Smooth muscle cell (in vitro differentiated cells): Measurements from ENCODE around the gene CBLC. TPM values are rescaled to one million over a fixed set of nuclear protein-coding genes. Genes with fewer than 3 reads are reported as not detected.
A peak's percentile ranks its signal among the peaks of the same experiment; 100 is the strongest.

Source experiments
- DNase-seq: peaks from one replicate; lab custom pipeline; 2025; ENCODE audit not compliant: unreplicated experiment; lab: John Stamatoyannopoulos, UW
- H2AFZ ChIP-seq: fragments of 200-600 bp; sonication (generic); 2 replicates; pipeline ENCODE4 v1.6.0; 2016; ENCODE audit warnings: antibody characterized with exemption, low read depth, mild to moderate bottlenecking
- H3F3A ChIP-seq: fragments of 200-600 bp; sonication (generic); 2 replicates; pipeline ENCODE4 v1.6.0; 2017; ENCODE audit warnings: antibody characterized with exemption, low read depth
- H3K27ac ChIP-seq: fragments of 200-600 bp; sonication (generic); 2 replicates; pipeline ENCODE4 v1.5.1; 2016; ENCODE audit warnings: low read depth, mild to moderate bottlenecking
- H3K27me3 ChIP-seq: fragments of 200-600 bp; sonication (generic); 2 replicates; pipeline ENCODE4 v1.6.1; 2016; ENCODE audit warnings: low read depth, mild to moderate bottlenecking
- H3K36me3 ChIP-seq: fragments of 200-600 bp; sonication (generic); 2 replicates; pipeline ENCODE4 v1.5.1; 2016; ENCODE audit warnings: low read depth
- H3K4me1 ChIP-seq: fragments of 200-600 bp; sonication (generic); 2 replicates; pipeline ENCODE4 v1.5.1; 2016; ENCODE audit warnings: low read depth
- H3K4me2 ChIP-seq: fragments of 200-600 bp; sonication (generic); 2 replicates; pipeline ENCODE4 v1.6.0; 2016; ENCODE audit warnings: mild to moderate bottlenecking
- H3K4me3 ChIP-seq: fragments of 200-600 bp; sonication (generic); 2 replicates; pipeline ENCODE4 v1.5.1; 2016; ENCODE audit warnings: mild to moderate bottlenecking
- H3K79me2 ChIP-seq: fragments of 200-600 bp; sonication (generic); 2 replicates; pipeline ENCODE4 v1.6.0; 2016; ENCODE audit warnings: low read depth, mild to moderate bottlenecking
- H3K9ac ChIP-seq: fragments of 200-600 bp; sonication (generic); 2 replicates; pipeline ENCODE4 v1.6.0; 2016; ENCODE audit warnings: low read depth
- H3K9me3 ChIP-seq: fragments of 200-600 bp; sonication (generic); replicated peaks from 2 replicates; pipeline ENCODE4 v1.5.1; 2016; ENCODE audit warnings: low read depth
- H4K20me1 ChIP-seq: fragments of 200-600 bp; sonication (generic); 2 replicates; pipeline ENCODE4 v1.6.0; 2016; ENCODE audit warnings: low read depth
- WGBS: methylation state at CpG from one replicate; pipeline ENCODE4 v1.1.7; 2016; ENCODE audit warnings: low lambda C conversion rate; 5-methylcytosine and 5-hydroxymethylcytosine counted together
- polyA plus RNA-seq: library from polyadenylated mRNA; unstranded; fragments of >200 nt; fragmentation: Nextera tagmentation; extraction: Ambion mirVana; gene quantifications from 2 replicates; pipeline ENCODE4 v1.2.1, GENCODE V29; 2016
- total RNA-seq: library from RNA; depleted of rRNA; stranded (reverse); fragments of >200 nt; gene quantifications from 2 replicates; pipeline ENCODE4 v1.2.3, GENCODE V29; 2014
- TF ChIP-seq, protein P1 (sequence below): fragments of 200-600 bp; sonication (generic); IDR thresholded peaks from 2 replicates; pipeline ENCODE4 v1.5.1; 2017; ENCODE audit warnings: borderline replicate concordance, mild to moderate bottlenecking, antibody characterized with exemption; ENCODE audit not compliant: insufficient read depth, poor library complexity, severe bottlenecking

Gene CBLC
- total and polyA plus RNA-seq, 2 experiments from 2014 or later, result 0.40 to 0.87 TPM

DNA sequence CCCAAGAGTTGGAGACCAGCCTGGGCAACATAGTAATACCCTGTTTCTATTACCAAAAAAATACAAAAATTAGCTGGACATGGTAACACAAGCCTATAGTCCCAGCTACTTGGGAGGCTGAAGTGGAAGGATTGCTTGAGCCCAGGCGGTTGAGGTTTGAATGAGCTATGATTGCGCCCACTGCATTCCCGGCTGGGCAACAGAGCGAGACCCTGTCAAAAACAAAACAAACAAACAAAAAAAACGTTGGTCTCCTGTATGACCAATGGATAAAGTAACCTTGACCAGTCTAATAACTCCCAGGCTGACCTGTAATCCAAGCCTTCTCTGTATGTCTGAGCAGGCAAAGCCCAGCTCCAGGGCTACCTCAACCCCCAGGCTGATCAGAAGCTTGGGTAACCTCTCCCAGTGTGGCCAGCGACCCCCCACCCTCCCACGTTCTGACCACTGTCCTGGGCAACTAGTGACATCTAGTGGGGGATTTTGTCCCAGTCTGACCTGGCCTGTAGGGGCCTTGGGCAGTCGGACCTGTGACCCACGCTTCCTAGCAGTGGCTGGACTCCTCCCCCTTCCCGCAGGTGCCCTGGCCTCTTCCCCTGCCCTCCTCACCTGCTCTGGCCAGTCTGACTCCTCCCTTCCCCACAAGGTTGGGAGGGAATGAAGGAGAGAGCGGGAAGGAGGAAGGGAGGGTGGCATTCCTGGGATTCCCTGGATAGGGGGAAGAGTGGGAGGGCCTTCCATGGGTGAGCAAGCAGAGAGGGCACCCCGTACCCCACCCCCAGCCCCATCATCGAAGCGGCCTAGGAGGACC, 30.2 kb downstream of the CBLC start:
- Histone ChIP-seq H3K4me2 (peak overlapping the region; percentile 99), H3K27ac (no peak overlapping the region), H3K36me3 (no peaks in the 10 kb centered on the region), H3F3A (no peaks in the 10 kb centered on the region), H3K4me1 (peaks cover 15% of the 10 kb centered on the region), H2AFZ (no peak overlapping the region), H3K4me3 (peak overlapping the region; percentile 75), H3K79me2 (no peaks in the 10 kb centered on the region), H3K27me3 (no peaks in the 10 kb centered on the region), H4K20me1 (no peaks in the 10 kb centered on the region), H3K9me3 (no peaks in the 10 kb centered on the region), H3K9ac (no peak overlapping the region)
- WGBS, result 21% methylated on average over 13 of the region's 14 CpGs
- no peak for DNase-seq
- TF ChIP-seq, protein P1, sequence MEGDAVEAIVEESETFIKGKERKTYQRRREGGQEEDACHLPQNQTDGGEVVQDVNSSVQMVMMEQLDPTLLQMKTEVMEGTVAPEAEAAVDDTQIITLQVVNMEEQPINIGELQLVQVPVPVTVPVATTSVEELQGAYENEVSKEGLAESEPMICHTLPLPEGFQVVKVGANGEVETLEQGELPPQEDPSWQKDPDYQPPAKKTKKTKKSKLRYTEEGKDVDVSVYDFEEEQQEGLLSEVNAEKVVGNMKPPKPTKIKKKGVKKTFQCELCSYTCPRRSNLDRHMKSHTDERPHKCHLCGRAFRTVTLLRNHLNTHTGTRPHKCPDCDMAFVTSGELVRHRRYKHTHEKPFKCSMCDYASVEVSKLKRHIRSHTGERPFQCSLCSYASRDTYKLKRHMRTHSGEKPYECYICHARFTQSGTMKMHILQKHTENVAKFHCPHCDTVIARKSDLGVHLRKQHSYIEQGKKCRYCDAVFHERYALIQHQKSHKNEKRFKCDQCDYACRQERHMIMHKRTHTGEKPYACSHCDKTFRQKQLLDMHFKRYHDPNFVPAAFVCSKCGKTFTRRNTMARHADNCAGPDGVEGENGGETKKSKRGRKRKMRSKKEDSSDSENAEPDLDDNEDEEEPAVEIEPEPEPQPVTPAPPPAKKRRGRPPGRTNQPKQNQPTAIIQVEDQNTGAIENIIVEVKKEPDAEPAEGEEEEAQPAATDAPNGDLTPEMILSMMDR, result peak; percentile 37

DNA sequence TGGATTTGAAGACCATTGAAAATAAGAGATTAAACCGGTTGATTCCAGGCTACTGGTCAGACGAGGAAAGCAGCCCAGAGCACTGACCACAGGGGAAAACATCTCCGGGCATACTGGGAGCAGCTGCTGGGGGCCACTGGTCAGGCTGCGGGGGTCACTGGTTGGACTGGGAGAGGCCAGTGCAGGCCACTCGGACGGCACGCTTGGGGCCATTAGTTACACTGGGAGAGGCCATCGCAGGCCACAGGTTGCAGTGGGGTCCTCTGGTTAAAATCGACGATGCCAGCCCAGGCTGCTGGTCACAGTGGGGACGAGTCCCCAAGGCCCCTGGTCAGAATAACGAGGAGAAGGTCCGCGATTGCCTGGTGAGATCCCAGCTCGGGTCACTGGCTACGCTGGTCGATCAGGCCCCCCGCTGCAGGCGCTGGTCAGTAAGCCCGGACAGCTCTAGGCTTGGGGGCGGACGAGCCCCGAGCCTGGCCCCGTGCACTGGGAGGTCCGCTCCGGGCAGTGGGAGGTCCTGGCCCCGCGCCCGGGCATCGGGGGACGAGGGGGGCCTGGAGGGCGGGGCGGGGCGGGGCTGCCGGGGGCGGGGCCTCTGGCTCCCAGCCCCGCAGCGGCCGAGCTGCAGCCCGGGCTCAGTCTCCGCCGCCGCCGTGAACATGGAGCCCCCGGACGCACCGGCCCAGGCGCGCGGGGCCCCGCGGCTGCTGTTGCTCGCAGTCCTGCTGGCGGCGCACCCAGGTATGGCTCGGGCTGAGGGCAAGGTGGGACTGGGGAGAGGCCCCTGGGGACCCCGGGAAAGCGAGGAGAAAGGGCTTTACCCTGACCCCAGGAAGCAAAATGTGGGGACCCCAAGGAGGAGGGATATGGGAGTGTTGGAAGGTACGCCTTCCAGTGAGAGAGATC, 31.0 kb downstream of the CBLC start, which contains the start of gene BCAM:
Gene BCAM, plus strand, starts transcription at position 641 of the 909 bp plus-strand sequence. Its CDS starts 22 bp downstream, at position 663.
- H3K27me3 ChIP-seq, result no peaks in the 10 kb centered on the region
- H3K9me3 ChIP-seq, result no peaks in the 10 kb centered on the region
- H3F3A ChIP-seq, result no peaks in the 10 kb centered on the region
- H3K36me3 ChIP-seq, result no peaks in the 10 kb centered on the region
- H3K4me2 ChIP-seq, result peak within 1 kb of the TSS; percentile 99
- no peaks in the 10 kb centered on the region for H4K20me1 ChIP-seq
- peaks cover 15% of the 10 kb centered on the region for H3K4me1 ChIP-seq
- peak within 1 kb of the TSS; percentile 89 for H2AFZ ChIP-seq
- H3K9ac ChIP-seq, result no peak within 1 kb of the TSS
- under 1% methylated on average over 44 of the region's 59 CpGs for WGBS
- TF ChIP-seq, protein P1, result no peak
- no peaks in the 10 kb centered on the region for H3K79me2 ChIP-seq
- no peak within 1 kb of the TSS for H3K27ac ChIP-seq
- peak; percentile 38 for DNase-seq
- peak within 1 kb of the TSS; percentile 75 for H3K4me3 ChIP-seq

- TF ChIP-seq, protein P1, result no peak
- DNase-seq, result no peak
- Histone ChIP-seq H2AFZ (peak overlapping the region; percentile 89), H3K27ac (no peak overlapping the region), H3K4me3 (peak overlapping the region; percentile 75), H3K9ac (no peak overlapping the region), H3K27me3 (no peaks in the 10 kb centered on the region), H3K36me3 (no peaks in the 10 kb centered on the region), H3K4me1 (peaks cover 15% of the 10 kb centered on the region), H3K4me2 (peak overlapping the region; percentile 99), H4K20me1 (no peaks in the 10 kb centered on the region), H3F3A (no peaks in the 10 kb centered on the region), H3K79me2 (no peaks in the 10 kb centered on the region), H3K9me3 (no peaks in the 10 kb centered on the region)
- 49% methylated on average over 7 of the region's 7 CpGs for WGBS
These were observed 32.0 kb downstream of the CBLC start for GRCh38 chr19:44809577-44810233.
